ENCODE measurements around the gene CCDC12.
A peak's percentile ranks its signal among the peaks of the same experiment; 100 is the strongest.

The CCDC12 gene

GRCh38 chr3:46986055-46986730 is 9.6 kb upstream of the CCDC12 start:
- H3K36me3 ChIP-seq (ENCODE audit: insufficient read depth, low read length) = no peaks in the 10 kb centered on the region
- H3K9me3 ChIP-seq (ENCODE audit: control insufficient read depth, insufficient read depth, low read length) = no peaks in the 10 kb centered on the region
- no peak overlapping the region for H3K9ac ChIP-seq (ENCODE audit: low read depth, low read length)
- peaks cover 32% of the 10 kb centered on the region for H3K4me1 ChIP-seq (ENCODE audit: insufficient read depth, low read length)

GRCh38 chr3:46985588-46985987 is 9.0 kb upstream of the CCDC12 start:
- no peak overlapping the region for H3K9ac ChIP-seq (ENCODE audit: low read depth, low read length)
- no peaks in the 10 kb centered on the region for H3K9me3 ChIP-seq (ENCODE audit: control insufficient read depth, insufficient read depth, low read length)
- H3K4me1 ChIP-seq (ENCODE audit: insufficient read depth, low read length) = peaks cover 34% of the 10 kb centered on the region
- no peaks in the 10 kb centered on the region for H3K36me3 ChIP-seq (ENCODE audit: insufficient read depth, low read length)

GRCh38 chr3:46984591-46985459 is 8.3 kb upstream of the CCDC12 start:
- Histone ChIP-seq H3K36me3 (ENCODE audit: insufficient read depth, low read length) (no peaks in the 10 kb centered on the region), H3K4me1 (ENCODE audit: insufficient read depth, low read length) (peaks cover 34% of the 10 kb centered on the region), H3K9ac (ENCODE audit: low read depth, low read length) (no peak overlapping the region), H3K9me3 (ENCODE audit: control insufficient read depth, insufficient read depth, low read length) (no peaks in the 10 kb centered on the region)

DNA sequence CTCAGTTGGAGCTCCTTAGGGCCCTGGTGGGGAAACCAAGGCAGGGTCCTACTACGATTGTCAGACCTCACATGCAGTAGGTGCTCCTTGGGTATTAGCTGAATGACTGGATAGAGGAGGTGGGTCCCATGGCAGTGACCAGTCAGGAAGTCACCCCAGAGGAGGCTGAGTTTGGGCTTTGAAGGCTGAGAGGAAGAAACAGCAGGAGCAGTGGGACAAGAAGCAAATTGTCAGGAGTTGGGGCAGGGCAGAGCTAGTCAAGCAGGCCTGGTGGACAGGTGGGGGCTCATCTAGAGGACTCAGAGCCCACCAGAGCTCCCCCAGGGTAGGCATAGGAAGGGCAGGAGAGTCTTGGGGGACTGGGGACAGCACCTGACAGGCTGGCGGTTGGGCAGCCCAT is 6.0 kb upstream of the CCDC12 start:
- Histone ChIP-seq H3K9me3 (ENCODE audit: control insufficient read depth, insufficient read depth, low read length) (no peaks in the 10 kb centered on the region), H3K4me1 (ENCODE audit: insufficient read depth, low read length) (peaks cover 22% of the 10 kb centered on the region), H3K9ac (ENCODE audit: low read depth, low read length) (no peak overlapping the region), H3K36me3 (ENCODE audit: insufficient read depth, low read length) (no peaks in the 10 kb centered on the region)

DNA sequence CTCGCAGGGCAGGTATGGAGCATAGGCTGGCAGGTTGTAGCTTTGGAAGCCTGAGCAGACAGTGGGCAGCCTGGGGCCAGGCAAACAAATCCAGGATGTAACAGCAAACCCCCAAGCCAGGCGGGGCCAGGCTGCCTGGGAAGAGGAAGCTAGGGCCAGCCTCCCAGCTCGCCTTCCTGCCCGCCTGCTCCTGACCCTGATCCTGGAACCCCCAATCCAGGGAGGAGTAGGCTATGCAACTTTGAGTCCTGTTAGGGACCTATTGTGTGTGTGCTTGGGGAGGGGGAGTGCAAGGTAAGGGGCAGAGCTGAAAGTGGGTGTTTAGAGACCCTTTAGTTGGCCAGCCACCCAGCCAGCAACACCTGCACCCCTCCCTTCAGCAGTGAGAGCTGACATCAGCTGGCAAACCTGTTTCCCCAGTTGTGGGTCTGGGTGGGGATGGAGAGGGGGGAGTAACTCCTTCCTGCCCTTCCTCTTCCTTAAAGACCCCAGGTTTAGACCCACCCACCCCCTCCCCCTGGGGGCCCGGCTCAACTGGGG is 5.5 kb upstream of the CCDC12 start:
- no peaks in the 10 kb centered on the region for H3K36me3 ChIP-seq (ENCODE audit: insufficient read depth, low read length)
- no peaks in the 10 kb centered on the region for H3K9me3 ChIP-seq (ENCODE audit: control insufficient read depth, insufficient read depth, low read length)
- no peak overlapping the region for H3K9ac ChIP-seq (ENCODE audit: low read depth, low read length)
- peaks cover 17% of the 10 kb centered on the region for H3K4me1 ChIP-seq (ENCODE audit: insufficient read depth, low read length)

DNA sequence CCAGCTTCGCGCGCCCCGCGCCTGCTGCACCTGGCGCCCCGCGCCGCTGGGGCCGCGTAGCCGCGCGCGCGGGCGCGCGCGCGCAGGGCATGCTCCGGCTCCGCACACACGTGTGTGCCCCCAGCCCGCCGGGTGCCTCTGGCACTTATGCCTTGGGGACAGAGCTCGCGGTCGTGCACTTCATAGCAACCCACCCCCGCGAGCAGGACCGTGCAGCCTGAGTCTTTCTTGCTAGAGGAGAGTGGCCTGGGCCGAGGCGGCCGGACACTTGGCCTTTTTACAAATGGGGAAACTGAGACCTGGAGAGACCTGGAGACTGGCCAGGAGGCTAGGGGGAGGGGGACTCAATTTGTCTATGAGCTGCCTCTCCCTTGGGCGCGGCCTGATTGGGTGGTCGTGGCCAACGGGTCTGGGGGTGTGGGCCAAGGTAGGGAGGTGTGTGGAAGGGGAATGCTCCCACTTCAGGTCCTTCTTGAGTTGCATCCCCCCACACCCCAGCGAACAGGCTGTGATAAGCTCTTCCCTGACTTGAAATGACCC is 3.5 kb upstream of the CCDC12 start:
- H3K4me1 ChIP-seq (ENCODE audit: insufficient read depth, low read length) = peaks cover 11% of the 10 kb centered on the region
- H3K9ac ChIP-seq (ENCODE audit: low read depth, low read length) = peak overlapping the region; percentile 99; the same call in 1 of the 2 replicates
- H3K36me3 ChIP-seq (ENCODE audit: insufficient read depth, low read length) = no peaks in the 10 kb centered on the region
- H3K9me3 ChIP-seq (ENCODE audit: control insufficient read depth, insufficient read depth, low read length) = no peaks in the 10 kb centered on the region

GRCh38 chr3:46978985-46979944 is 2.7 kb upstream of the CCDC12 start, which contains the start of gene NBEAL2:
Gene NBEAL2 (plus strand): TSS chr3:46979666. CDS start chr3:46979862, 196 bp downstream.
- no peaks in the 10 kb centered on the region for H3K9me3 ChIP-seq (ENCODE audit: control insufficient read depth, insufficient read depth, low read length)
- H3K4me1 ChIP-seq (ENCODE audit: insufficient read depth, low read length) = peaks cover 11% of the 10 kb centered on the region
- H3K9ac ChIP-seq (ENCODE audit: low read depth, low read length) = peak within 1 kb of the TSS; percentile 99
- H3K36me3 ChIP-seq (ENCODE audit: insufficient read depth, low read length) = peaks cover 3% of the 10 kb centered on the region; the same call in 1 of the 2 replicates

- no peak overlapping the region for H3K9ac ChIP-seq (ENCODE audit: low read depth, low read length)
- peaks cover 3% of the 10 kb centered on the region; the same call in 1 of the 2 replicates for H3K36me3 ChIP-seq (ENCODE audit: insufficient read depth, low read length)
- H3K4me1 ChIP-seq (ENCODE audit: insufficient read depth, low read length) = peaks cover 11% of the 10 kb centered on the region
- H3K9me3 ChIP-seq (ENCODE audit: control insufficient read depth, insufficient read depth, low read length) = no peaks in the 10 kb centered on the region
Observed at GRCh38 chr3:46978381-46978780, 1.8 kb upstream of the CCDC12 start.

DNA sequence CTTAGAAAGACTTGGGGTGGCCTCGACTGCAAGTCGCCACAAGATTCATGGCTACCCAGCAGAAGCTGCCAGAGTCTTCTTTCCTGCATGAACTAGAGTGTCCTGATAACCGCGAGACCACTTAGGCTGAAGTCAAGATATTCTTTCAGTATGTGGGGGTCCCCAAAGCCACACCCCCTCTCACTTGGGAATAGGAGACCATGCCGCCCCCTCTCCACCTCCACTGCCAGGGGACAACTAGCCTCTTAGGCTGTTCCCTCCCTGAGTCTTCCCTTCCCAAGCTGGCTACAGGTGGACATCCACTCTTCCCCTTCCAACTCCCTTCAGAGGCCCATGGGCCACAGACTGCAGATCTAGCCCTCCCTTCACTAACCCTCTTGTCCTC is 1.3 kb upstream of the CCDC12 start:
- no peak overlapping the region for H3K9ac ChIP-seq (ENCODE audit: low read depth, low read length)
- H3K36me3 ChIP-seq (ENCODE audit: insufficient read depth, low read length) = peaks cover 3% of the 10 kb centered on the region; the same call in 1 of the 2 replicates
- no peaks in the 10 kb centered on the region for H3K9me3 ChIP-seq (ENCODE audit: control insufficient read depth, insufficient read depth, low read length)
- peaks cover 11% of the 10 kb centered on the region for H3K4me1 ChIP-seq (ENCODE audit: insufficient read depth, low read length)

DNA sequence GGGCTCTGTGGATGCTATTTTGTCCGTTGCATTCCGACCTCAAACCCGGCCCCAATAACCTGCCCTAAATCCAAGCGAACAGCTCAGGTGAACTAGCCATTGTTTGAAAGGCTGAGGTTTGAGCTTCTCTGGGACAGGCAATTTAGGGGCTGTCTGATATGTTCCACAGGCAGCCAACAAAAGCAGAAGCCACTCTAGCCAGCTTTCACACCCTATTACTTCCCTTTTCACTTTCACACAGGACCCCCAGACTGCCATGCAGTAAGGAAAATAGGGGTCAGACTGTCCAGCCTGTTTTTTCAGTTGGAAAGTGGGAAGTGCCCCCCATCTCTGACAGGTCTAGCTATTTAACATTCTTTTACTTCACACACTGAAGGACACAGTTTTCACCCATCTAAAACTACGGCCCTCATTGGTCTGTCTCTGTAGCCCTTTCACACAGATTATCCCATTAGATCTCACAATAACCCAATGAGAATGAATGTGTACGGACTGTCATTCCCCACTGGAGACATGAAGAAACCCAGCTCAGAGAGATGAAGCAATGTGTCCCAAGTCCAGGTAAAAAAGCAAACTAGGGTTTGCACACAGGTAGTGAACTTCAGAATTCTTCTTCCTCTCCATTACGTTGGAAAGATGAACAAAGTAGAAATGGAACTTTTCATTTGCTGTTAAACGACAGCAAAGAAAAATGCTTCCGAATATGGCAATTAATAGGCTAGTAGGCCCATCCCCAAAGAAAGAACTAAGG is 1.9 kb downstream of the CCDC12 start:
- no peaks in the 10 kb centered on the region for H3K9me3 ChIP-seq (ENCODE audit: control insufficient read depth, insufficient read depth, low read length)
- H3K4me1 ChIP-seq (ENCODE audit: insufficient read depth, low read length) = no peaks in the 10 kb centered on the region
- H3K9ac ChIP-seq (ENCODE audit: low read depth, low read length) = no peak overlapping the region
- H3K36me3 ChIP-seq (ENCODE audit: insufficient read depth, low read length) = peaks cover 3% of the 10 kb centered on the region; the same call in 1 of the 2 replicates

DNA sequence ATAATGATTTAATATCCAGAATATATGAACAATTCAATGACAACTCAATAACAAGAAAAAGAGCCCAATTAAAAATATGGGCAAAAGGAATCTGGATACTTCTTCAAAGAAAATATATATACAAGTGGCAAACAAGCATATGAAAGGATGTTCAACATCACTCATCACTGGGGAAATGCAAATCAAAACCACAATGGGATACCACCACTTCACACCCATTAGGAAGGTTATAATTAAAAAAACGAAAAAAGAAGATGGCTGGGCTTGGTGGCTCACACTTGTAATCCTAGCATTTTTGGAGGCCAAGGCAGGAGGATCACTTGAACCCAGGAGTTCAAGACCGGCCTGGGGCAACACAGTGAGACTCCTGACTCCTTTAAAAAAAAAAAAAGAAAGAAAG is 4.1 kb downstream of the CCDC12 start:
- H3K9me3 ChIP-seq (ENCODE audit: control insufficient read depth, insufficient read depth, low read length) = no peaks in the 10 kb centered on the region
- peaks cover 3% of the 10 kb centered on the region; the same call in 1 of the 2 replicates for H3K36me3 ChIP-seq (ENCODE audit: insufficient read depth, low read length)
- no peak overlapping the region for H3K9ac ChIP-seq (ENCODE audit: low read depth, low read length)
- no peaks in the 10 kb centered on the region for H3K4me1 ChIP-seq (ENCODE audit: insufficient read depth, low read length)

DNA sequence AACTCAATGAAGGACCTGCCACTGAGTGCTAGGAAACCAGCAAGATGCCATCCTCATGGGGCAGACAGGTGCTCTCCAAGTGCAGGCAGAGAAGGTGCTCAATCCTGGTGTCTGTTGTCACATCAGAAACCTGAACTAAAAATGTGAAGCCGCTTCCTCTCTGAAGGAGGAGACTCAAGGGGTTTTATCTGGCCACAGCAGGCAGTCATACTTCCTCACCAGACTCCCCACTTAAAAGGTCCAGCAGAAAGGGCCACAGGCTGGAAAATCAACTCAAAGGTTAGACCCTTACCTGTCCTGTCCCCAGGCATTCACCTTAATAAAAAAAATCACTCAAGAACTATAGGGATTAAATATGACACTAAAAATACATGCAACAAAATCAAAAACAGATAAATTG is 4.8 kb downstream of the CCDC12 start:
- H3K9ac ChIP-seq (ENCODE audit: low read depth, low read length) = no peak overlapping the region
- H3K36me3 ChIP-seq (ENCODE audit: insufficient read depth, low read length) = peaks cover 3% of the 10 kb centered on the region; the same call in 1 of the 2 replicates

GRCh38 chr3:46971151-46971550 is 5.4 kb downstream of the CCDC12 start:
- H3K4me1 ChIP-seq (ENCODE audit: insufficient read depth, low read length) = no peaks in the 10 kb centered on the region; the same call in 1 of the 2 replicates
- H3K9ac ChIP-seq (ENCODE audit: low read depth, low read length) = no peak overlapping the region
- H3K36me3 ChIP-seq (ENCODE audit: insufficient read depth, low read length) = peaks cover 3% of the 10 kb centered on the region; the same call in 1 of the 2 replicates
- H3K9me3 ChIP-seq (ENCODE audit: control insufficient read depth, insufficient read depth, low read length) = no peaks in the 10 kb centered on the region

More for the DNA sequence above, 4.8 kb downstream of the CCDC12 start:
- Histone ChIP-seq H3K9me3 (ENCODE audit: control insufficient read depth, insufficient read depth, low read length) (no peaks in the 10 kb centered on the region), H3K4me1 (ENCODE audit: insufficient read depth, low read length) (no peaks in the 10 kb centered on the region; the same call in 1 of the 2 replicates)
